Head of caudate nucleus (tissue), 42 donors: ENCODE data around the gene CD46.
"Not testable (repeated sequence)": the region's sequence is repeated elsewhere in the genome, so short reads cannot be mapped to it uniquely, and the experiment has no call there.

Experiments used
- DNase-seq, 42 donors: peaks; one replicate each; pipeline versions ENCODE4 v3.0.0 to v3.0.0-alpha.2; 2020 to 2021; ENCODE audit warnings: mixed read lengths in 7 of 42
- intact Hi-C: fragments of 100-400 bp; cut with DNase I; formaldehyde crosslinking; loops from one replicate; pipeline ENCODE4 v1.15.0; 2022

CD46 gene

GRCh38 chr1:207751790-207752455 is at the start of gene CD46:
CD46 (plus strand) TSS chr1:207752054; CDS start chr1:207752213, 159 bp downstream.
- intact Hi-C loops: no loop called here

GRCh38 chr1:207702317-207702716 is 49.5 kb upstream of the CD46 start:
- no peak for DNase-seq
- intact Hi-C loops: no loop called here

More at GRCh38 chr1:207751790-207752455, at the start of gene CD46:
- peak; percentile 91 to 98 (median 95) for DNase-seq

DNA sequence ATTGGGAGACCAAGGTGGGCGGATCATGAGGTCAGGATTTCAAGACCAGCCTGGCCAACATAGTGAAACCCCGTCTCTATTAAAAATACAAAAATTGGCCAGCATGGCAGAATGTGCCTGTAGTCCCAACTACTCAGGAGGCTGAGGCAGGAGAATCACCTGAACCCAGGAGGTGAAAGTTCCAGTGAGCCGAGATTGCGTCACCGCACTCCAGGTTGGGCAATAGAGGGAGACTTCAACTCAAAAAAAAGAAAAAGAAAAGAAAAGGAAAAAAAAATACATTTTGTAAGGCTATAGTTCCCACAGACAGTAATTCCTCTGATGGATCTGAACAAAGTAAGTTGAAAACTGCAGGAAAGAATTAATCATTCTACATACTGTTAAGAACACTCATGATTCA is 48.1 kb upstream of the CD46 start:
- intact Hi-C loops: no loop called here
- DNase-seq: no peak

- DNase-seq, intact Hi-C loops: not testable (repeated sequence)
Observed at GRCh38 chr1:207708004-207708403, 43.9 kb upstream of the CD46 start.

GRCh38 chr1:207711285-207711684 is 40.6 kb upstream of the CD46 start:
- intact Hi-C loops: no loop called here
- DNase-seq: no peak

DNA sequence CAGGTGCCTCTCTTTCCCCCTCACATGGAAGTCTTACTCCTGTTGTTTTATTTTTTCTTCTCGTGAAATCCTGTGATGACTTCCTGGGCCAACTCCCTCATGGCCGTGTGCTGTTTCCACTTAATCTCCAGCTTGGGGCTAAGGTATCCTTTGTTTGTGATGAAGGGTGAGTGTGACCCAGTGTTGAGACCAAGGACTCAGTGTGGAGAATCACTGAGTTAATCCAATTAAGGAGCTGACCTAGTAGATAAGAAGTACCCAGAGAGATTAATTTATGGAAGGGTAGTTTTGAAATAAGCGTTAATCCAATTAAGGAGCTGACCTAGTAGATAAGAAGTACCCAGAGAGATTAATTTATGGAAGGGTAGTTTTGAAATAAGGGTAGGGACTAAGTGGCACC is 39.2 kb upstream of the CD46 start:
- DNase-seq, intact Hi-C loops: not testable (repeated sequence)

- DNase-seq: no peak
- intact Hi-C loops: no loop called here
Observed at GRCh38 chr1:207713529-207713928, 38.3 kb upstream of the CD46 start.

DNA sequence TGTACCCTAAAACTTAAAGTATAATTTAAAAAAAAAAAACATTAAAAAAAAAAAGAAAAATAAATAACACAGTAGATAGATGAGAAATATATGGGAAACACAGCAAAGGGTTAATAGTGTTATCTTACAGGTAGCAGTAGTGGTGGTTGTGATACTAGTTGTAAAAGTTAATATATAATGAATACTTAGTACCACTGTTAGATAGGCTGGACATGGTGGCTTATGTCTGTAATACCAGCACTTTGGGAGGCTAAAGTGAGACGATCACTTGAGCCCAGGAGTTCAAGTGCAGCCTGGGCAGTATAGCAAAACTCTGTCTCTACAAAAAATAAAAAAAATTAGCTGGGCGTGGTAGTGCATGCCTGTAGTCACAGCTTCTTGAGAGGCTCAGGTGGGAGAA is 32.6 kb upstream of the CD46 start:
- no peak for DNase-seq
- intact Hi-C loops: no loop called here

- intact Hi-C loops, DNase-seq: not testable (repeated sequence)
Observed at GRCh38 chr1:207728200-207728858, 23.5 kb upstream of the CD46 start.

- intact Hi-C loops, DNase-seq: not testable (repeated sequence)
Observed at GRCh38 chr1:207737503-207738157, 14.2 kb upstream of the CD46 start.

- intact Hi-C loops, DNase-seq: not testable (repeated sequence)
Observed at GRCh38 chr1:207738158-207738659, 13.6 kb upstream of the CD46 start.

GRCh38 chr1:207740207-207740606 is 11.6 kb upstream of the CD46 start:
- DNase-seq: no peak
- intact Hi-C loops: no loop called here

DNA sequence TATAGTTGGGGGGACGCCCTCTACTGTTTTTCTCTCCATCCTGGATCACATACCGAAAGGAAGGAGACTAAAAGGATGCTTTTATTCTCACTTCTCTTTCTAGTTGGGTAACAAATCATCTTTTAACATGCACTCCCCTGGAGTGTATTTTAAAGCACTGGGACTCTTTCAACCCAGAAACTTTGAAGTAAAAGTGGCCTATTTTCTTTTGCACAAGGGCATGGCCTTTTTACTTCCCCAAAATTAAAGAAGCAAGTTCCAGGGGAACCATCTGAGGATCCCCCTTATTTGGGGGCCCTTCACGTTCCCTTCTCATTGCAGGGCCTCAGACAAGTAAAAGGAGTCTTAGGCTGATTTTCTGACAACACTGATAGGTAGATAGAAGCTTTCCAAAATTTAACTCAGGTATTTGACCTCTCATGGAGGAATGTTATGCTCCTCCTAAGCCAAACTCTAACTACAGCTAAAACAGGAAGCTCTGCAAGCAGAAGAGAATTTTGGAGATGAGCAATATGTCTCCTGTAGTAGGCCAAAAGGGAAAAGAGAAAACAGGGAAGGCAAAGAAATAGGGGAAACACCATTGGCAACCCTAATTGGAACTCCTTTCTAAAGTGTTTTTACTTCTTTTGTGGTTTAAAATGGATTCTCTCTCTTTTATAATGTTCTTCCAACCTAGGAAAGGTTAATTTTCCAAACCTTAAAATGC is 8.9 kb upstream of the CD46 start:
- intact Hi-C loops: no loop called here

DNA sequence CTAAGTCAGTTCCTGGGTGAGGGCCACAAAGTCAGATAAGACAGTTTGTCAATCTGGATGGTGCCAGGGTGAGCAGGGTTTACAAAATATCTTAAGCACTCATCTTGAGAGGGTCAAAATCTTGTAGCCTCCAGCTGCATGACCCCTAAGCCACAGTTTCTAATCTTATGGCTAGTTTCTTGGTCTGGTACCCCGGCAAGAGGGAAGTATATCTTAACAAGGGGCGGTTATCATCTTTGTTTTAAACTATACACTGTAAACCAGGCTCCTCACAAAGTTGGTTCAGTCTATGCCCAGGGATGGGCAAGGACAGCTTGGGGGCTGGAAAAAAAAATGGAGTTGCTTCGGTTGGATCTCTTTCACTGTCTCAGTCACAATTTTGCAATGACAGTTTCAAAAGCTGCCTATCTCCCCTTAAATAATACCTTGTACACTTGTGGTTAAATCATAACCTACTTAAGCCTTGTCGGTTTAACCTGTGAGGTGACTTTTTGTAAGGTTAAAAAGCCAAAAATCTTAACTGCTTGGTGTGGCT is 7.8 kb upstream of the CD46 start:
- no peak for DNase-seq
- intact Hi-C loops: no loop called here

More for the DNA sequence above, 8.9 kb upstream of the CD46 start:
- DNase-seq: no peak

DNA sequence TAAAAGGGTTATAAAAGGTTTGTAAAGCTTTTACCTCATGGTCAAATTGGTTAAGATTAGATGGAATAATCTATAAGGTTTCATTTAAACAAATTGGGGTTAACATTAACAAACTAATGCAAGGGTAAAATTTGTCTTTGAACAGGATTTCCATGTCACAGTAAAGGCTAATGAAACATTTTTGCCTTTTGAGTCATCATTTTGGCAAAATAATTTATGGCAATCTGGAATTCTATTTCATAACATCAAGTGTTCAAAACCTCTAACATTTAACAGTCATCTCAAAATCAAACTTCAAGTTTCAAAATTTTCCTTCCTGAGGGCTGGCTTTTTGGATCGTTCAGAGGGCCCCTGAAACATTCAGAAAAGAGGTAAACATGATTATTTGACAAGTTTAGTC is 6.6 kb upstream of the CD46 start:
- DNase-seq: no peak
- intact Hi-C loops: no loop called here

DNA sequence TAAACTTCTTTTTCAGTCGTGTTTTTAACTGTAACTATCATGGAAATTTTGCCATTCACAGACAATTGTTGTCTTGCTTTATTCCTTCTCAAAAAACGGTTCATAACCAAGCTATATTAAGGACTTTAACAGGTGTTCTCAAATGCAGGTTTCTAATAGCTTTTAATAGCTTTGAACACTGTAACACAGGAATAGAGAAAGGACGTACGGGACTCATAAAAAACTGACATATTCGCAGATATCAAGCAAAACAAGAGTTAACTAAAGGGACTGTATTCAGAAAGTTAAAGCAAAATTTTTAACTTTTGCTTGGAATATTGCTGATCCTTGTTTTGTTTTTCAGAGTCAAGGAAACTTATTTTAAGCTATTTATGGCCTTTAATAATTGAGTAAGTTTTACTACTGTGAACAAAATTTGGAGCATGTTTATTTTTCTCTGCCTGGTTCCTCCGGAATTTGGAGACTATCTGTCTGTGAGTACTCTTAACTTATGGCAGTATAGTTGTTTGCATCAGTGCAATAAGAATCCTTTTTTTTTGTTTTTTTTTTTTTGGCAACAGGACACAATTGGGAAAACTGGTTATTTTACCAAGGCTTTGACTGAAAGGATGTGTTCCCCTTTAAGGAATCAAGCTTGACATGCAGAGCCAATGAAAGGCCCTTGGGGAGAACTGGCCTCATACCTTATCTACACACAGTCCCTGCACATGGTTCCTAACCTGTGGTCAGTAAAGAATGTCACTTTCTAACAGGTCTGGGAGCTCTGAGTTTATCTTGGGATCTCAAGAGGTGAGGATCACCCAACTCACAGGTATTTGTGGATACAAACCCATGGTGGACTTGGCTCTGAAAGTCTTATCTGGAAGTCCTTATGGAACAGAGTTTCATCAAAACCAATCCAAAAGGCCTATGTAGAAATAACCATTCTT is 5.8 kb upstream of the CD46 start:
- DNase-seq: no peak
- intact Hi-C loops: no loop called here

DNA sequence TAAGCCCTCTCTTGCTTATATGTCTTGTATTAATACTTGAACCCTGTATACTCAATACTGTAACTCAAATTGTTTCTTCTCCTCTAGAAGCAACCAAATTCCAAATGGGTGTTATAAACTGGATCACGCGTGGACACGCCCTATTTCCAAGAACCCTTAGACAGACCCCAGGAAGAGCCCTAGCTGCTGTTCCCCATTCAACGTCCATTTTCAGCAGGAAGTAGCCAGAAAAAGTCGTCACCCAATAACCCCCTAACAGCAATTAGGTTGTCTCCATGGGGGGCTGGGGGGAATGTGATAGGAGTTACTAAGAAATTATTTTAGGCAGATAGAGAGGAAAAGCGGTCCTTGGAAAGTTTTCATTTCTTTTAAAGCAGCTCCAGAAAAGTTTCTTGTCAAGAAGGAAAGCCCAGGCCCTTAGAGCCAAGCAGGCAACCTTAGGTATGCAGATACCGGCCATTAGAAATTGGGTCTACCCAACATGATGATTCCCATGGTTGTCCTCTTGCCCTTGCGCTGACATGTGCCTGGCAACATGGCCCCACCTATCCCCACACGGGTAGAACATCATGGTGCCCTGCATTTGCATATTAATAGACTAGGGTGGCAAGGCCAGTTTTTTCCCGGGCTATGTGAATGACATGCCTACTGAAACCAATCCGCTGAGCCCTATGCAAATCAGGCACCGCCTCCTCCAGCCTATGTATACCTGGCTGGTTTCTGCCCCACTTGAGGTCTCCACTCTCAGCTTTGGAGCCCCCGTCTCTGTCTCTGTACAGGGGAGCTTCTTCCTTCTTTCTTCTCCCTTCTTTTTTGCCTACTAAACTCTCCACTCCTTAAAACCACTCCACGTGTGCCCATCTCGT is 4.0 kb upstream of the CD46 start:
- no peak for DNase-seq

More for the DNA sequence above, 4.0 kb upstream of the CD46 start:
- intact Hi-C loops: no loop called here
